Measurements from ENCODE around the gene TANC1.
A peak's percentile ranks its signal among the peaks of the same experiment; 100 is the strongest.

TANC1 gene

DNA sequence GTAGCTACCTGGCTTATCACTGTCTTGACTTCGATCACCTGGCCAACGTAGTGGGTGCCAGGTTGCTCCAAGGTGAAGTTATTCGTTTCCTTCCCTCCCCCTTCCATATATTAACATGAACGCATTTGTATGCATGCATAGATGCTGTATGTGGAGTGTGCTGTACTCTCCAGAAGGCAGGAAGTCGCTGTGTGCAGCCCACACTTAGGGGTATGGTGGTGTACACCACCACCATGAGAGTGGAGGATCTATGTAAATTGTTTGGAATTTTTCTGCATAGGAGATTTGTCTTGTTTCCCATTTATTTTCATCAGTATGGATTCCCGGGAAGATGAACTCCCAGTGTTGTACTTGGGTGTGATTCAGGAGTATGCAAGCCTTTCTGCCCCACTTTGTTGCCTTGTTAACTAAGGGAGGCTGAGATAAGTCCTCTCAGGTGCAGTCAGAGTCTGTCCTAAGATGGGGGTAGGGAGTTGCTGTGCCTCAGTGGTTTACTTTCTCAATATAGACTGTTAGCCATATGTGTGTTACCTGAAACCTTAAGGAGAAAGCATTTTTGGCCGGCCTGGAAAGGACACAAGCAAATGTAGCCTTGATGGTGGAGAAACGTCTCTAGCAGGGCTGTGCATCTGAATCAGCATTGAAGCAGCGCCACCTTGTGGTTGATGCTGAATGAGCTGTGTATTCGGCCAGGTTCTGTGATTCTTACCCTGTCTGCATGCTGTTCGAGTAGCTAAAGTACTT is 149.8 kb downstream of the TANC1 start:
- DNase-seq (ENCODE audit: low spot score) = peak; percentile 77

DNA sequence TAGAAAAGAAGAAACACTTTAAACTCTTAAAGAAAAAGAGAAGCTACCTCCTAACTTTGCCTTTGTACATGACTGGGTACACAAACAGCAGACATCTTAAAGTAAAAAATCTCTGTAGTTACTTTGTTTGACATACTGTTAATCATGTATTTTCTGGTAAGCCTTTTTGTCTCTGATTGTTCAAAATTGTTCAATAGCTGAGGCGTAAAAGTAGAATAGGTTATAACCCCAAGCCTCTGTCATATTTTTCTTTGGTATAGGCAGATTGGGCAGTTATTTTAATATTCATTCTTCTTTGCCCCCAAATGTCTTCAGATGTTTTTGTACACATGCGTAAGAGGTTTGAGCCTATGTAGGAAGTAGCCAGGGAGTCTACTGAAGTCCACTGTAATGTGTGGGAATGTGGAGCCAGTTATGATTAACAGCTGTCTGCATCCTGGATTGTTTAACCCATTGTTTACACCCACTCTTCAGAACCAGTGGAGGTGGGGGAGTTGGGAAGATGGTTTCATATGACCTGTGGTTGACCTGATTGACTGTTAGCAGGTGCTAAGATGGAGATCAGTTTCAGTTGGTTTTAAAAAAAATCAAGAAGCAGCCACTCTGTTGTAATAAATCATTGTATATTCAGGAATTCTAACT is 150.5 kb downstream of the TANC1 start:
- DNase-seq (ENCODE audit: low spot score) = no peak

DNA sequence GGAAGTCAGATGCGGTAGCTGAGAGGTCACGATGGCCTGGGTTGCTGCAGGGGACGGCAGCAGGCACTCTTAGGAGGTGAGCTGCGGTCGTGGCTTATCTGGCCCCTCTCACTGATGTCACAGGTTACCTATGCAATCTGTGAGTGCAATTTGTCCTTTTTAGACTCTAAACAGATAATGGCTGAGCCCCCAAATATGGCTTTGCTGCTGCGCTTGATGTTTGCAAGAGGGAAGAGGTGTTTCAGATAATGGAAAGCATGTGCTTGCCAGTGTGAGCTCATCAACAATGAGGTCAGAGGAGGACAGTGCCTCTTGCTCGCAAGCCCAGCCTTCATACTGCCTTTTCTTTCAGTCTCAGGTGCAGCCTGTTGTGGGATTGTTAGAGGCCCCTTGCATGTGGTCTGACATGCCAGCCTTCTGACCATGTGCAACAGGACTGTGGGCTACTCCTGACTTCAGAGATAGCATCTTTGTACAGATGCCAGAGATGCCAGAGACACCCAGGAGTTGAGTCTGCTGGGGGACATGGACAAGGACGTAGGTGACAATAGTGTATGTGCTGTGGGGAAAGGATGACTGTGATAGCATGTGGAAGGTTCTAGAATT is 151.3 kb downstream of the TANC1 start:
- no peak for DNase-seq (ENCODE audit: low spot score)

DNA sequence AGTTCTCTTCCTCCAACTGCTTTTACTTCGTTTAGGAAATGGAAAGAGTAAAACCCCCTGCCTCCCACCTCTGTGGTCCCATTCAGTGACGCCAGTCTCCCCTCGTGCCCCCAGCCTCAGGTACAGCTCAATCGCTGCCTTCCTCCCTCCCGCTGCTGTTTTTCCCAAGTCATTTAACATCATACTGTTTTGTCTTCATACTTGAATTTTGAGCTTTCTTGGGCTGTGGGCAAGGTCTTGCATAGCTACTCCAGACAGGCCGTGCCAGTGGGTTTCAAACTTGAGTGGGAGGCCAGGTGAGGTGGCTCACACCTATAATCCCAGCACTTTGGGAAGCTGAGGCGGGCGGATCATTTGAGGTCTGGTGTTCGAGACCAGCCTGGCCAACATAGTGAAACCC is 155.3 kb downstream of the TANC1 start:
- no peak for DNase-seq (ENCODE audit: low spot score)

DNA sequence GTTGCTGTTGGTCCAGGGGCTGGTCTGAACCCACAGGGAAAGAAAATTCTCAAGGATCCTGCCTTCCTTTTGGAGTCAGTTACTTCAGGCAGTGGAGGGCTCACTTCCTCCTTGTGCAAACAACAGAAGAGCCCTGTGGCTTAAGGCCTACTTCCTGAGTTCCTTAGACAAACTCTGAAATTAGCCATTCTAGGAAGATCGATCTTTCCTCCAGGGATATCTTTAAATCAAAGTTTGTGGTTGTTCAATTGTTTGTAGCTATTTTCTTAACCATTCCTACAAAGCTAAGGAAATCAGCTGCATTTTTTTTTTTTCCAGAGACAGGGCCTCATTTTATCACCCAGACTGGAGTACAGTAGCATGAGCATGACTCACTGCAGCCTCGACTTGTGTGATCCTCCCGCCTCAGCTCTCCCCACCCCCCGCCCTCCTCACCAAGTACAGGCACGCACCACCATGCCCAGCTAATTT is 156.0 kb downstream of the TANC1 start:
- no peak for DNase-seq (ENCODE audit: low spot score)

DNA sequence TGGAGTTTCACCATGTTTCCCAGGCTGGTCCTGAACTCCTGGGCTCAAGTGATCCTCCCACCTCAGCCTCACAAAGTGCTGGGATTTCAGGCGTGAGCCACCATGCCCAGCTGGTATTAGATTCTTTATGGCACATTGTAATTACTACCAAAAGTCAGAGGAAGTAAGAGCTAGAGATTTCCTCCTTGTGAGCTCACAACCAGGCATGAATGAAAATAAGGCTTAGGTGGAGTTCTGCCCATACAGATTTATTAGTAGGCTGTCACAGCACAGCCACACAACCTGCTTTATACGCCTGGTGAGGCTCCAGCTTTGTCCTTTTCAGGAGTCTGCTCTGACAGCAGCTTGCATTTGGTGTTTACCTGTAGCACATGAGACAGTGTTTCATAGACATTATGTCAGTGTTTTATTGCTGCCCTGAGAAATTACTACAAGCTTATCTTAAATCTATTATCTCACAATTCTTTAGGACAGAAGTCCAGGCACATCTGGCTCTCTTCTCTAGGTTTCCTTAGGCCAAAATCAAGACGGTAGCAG is 156.6 kb downstream of the TANC1 start:
- DNase-seq (ENCODE audit: low spot score) = no peak

DNA sequence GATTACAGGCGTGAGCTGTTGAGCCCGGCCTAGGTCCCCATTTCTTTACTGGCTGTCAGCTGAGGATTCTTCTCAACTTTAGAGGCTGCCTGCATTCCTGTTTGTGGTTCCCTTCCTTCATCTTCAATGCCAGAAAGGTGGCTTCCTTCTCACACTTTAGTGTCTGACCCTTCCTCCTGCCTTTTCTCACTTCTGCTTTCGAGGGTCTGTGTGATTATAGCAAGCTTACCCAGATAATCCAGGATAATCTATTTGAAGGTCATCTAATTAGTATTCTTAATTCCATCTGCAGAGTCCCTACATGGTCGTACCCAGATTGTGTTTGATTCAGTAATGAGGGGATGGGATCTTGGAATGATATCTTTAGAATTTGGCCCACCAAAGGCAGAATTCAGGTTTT is 157.4 kb downstream of the TANC1 start:
- DNase-seq (ENCODE audit: low spot score) = no peak

DNA sequence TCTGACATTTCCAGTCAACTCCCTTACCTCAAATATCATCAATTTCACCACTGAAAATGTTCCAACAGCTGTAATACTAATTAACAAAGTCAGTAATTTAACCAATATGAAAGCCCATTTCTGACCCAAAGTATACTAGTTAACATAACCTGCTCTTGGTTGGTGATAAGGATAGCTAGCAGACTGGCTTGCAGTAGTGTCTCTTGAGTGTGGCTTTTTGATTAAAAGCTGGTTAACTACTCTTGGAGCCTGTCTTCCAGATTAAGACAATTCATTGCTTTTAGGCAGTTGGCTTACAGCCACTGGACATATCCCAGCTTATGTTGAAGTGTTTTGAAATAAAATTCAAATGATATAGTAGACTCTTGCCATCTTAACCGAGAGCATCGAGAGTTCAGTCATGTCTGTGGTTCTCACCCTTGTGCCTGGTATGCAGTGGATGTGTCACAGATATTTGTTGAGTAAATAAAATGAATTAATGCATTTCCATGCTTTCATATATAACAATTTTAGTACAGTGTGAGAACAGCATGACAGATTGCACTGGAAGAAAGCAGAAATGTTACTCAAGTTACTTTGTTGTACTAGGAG is 158.1 kb downstream of the TANC1 start:
- DNase-seq (ENCODE audit: low spot score) = no peak

DNA sequence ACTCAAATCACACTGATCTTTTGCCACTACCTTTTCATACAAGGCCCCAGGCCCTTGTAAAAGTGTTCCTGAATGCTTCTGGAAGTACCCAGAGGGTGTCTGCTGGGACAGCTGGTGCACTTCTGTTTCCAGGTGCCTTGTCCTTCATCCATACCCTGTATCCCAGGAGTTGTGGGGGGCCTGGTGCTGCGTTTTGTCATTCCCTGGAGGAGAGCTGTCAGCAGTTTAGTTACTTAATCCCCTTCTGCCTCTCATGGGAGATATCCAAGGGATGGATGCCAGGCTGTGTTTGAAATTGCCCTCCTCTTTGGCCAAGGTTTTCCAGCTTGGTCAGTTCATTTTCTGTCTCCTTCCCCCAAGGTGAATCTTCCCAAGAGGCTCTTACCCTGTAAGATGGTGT is 159.8 kb downstream of the TANC1 start:
- no peak for DNase-seq (ENCODE audit: low spot score)

DNA sequence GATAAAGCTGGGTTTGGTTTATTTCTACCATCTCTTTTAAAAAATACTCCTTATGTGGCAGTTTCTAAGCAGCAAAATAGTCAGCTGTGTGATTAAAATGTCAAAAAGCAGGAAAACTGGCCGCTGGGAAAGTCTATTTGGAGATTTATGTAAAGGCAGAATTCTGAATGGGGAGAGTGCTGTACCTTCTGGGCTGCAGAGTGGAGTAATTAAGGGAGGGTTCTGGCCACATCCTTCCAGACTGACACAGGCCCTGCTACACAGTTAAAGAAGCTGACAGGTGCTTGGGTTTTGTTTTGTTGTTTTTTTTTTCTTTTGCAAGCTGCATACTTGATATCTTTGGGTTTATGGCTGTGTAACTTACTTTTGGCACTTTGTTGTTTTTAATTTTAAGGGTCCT is 160.8 kb downstream of the TANC1 start:
- DNase-seq (ENCODE audit: low spot score) = no peak

DNA sequence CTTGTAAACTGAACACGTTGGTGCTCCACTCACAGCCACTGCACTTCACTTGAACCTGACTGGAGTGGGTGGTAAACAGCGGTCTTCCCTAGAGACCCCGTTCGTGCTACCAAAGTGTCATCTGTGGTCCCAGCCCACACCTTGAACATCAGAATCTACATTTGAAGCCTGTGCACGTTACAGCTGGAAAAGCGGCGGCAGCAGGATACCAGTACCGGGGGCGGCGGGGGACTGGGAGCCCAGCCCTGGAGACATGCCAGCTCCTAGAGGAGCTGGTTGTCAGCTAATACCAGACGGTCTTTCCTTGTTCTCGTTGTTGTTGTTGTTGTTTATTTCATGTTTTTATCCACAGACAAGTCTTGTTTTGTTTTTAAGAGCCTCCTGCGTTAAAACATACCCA is 161.4 kb downstream of the TANC1 start:
- DNase-seq (ENCODE audit: low spot score) = no peak

DNA sequence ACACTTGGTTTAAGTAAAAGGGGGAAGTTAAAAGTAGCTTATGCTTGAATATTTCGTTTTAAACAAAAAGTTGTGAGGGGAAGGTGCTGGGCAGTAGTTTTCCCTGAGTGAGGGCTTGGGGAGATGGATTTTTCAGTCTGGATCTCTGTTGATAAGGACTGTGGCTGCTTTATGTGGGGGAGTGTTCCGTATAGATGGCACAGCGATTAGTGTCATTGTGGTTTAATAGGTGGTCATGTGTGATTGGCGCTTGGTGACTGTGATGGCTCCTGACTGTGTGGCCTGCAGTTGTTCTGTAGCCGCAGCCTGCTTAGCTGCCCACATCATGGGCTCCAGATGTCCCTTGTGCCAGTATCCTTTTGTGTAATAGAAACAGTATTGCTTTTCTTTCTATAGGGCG is 161.9 kb downstream of the TANC1 start:
- no peak for DNase-seq (ENCODE audit: low spot score)

DNA sequence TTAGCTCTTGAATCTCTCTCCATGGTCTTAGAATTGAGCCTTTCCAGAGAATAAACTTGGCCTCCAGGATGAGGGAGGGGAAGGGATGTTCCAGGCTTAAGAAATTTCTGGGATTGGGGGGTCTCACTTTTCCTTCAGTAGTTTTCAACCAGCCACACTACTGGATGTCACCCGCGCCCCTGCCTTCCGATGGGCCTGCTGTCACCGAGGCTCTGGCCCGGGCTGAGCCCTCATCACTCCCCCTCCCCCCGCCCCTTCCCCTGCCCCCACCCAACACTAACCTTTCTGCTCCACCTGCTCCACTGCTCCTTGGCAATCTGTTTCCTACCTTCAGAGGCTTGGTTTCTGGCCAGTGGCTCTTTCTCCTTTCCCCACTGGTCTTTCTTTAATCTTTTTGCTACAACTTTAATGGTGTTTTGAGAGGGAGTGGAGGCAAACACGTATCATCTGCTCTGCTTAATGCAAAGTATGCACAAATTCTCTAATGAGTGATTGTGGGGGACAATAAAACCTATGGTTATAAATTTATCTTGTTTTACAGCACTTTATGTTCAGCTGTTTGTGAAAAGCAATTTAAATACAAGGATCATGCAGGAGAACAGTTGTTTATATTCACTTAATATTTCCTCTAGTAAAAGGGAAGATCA is 162.9 kb downstream of the TANC1 start:
- no peak for DNase-seq (ENCODE audit: low spot score)

DNA sequence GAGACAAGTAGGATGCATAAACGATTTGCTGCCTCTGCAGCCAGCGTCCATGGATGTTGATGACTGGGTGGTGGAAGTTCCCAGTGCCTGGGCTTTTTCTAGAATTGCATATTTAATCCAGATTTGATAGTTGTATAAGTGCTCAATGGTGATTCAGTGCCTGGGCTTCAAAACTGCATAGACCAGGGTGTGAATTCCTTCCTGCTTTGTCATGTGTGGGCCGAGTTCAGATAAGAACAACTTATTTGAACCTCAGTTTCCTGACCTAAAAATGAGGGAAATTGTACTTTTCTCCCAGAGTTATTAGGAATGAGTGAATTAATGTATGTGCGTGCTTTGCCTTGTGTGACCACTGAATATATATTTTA is 163.5 kb downstream of the TANC1 start:
- no peak for DNase-seq (ENCODE audit: low spot score)

DNA sequence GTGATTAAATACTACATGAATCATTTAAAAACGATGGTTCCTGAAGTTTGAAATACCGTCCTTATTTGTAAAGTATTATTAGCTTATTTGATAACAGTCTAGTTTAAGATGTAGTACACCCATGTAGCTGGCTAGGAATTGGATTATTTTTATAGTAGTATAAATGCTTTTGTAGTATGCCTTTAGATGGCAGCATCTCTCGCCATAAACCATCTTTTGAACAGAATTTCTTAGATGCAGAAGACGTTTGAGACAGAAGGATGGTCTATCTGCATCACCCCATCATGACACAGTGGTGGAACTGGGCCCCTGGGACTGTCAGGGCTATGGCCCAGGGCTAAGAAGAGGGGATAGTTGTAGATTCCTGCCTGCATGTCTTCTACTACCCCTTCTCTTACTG is 165.4 kb downstream of the TANC1 start:
- DNase-seq (ENCODE audit: low spot score) = no peak

DNA sequence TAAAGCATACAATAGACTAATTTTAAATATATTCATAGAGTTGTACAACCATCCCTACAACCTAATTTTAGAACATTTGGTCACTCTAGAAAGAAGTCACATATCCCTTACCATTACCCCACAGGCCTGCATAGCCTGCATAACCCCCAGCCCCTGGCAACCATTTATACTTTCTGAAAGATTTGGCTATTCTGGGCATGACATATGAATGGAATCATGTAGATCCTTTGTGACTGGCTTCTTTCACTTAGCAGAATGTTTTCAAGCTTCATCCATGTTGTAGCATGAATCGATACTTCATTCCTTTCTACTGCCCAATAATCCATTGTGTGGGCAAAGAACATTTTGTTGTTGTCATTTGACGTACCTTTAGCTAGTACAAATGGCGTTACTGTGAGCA is 166.5 kb downstream of the TANC1 start:
- DNase-seq (ENCODE audit: low spot score) = no peak

DNA sequence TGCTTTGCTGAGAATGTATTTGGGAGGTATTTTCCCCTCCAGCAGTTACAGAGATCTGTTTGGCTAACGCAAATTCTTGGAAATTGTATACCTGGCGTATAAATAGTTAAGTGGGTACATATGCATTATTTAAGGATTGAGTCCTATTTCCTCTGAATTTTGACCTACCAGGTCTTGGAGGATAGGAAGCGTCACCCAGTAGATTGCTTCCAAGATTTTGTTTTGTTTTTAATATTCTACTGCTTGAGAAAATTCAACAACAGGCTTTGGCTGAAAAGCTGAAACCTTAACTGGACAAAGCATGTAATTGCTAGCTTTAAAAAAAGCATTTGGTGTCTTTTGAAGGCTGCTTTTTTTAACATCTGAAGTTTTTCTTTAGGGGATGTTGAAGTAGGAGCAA is 168.0 kb downstream of the TANC1 start:
- DNase-seq (ENCODE audit: low spot score) = no peak

DNA sequence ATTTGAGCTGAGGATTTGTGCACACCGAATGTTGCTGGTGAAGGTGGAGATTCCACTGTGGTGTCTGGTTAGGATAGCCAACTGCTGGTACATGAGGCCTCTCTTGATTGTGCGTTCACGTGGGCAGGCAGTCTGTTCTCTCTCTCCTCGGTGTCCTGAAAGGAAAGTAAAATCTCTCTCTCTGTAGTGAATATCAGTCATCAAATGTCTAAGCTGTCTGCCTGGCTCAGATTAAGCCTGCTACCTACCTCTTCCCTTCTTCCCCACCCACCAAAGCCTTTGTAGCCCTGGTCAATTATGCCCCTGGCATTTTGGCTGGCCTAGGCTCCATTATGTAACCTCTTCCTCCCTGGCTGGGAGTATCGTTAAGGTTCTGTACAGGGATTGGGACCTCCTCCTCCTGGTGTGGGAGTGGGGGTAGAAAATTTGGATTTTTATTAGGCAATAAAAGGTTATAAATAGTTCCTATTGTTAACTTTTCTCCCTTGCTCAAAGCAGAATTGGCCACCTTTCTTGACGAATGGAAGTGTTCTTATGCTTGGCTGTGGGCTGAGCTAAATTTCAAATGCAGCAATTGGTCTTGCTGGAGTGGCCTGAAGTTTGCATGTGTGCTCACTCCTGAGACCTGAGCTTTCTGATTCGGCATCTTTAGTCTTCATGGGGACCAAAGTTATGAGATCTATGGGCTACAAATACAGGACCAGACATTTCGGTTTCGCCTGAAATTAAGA is 169.2 kb downstream of the TANC1 start:
- DNase-seq (ENCODE audit: low spot score) = no peak

DNA sequence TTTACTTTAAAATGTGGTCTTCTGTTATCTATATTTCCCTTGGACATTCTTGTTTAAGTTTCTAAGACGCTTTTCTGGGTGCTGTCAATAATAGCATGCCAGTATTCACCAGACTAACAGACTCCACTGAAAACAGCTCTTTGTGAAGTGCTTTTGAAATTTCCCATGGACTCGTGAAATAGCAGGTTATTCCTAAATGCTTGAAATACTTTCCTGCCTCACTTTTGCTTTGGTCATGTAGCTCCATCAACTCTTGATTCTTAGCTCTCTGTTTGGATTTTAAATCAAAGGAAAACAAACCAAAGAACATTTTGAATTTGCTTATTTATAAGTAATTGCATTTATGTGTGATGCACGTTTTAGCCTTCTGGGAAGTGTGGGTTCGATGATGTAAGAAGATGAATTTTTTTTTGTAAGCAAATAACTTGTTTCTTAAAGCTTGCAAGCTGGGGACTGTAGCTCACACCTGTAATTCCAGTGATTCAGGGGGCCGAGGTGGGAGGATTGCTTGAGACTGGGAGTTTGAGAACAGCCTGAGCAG is 170.3 kb downstream of the TANC1 start:
- DNase-seq (ENCODE audit: low spot score) = no peak

DNA sequence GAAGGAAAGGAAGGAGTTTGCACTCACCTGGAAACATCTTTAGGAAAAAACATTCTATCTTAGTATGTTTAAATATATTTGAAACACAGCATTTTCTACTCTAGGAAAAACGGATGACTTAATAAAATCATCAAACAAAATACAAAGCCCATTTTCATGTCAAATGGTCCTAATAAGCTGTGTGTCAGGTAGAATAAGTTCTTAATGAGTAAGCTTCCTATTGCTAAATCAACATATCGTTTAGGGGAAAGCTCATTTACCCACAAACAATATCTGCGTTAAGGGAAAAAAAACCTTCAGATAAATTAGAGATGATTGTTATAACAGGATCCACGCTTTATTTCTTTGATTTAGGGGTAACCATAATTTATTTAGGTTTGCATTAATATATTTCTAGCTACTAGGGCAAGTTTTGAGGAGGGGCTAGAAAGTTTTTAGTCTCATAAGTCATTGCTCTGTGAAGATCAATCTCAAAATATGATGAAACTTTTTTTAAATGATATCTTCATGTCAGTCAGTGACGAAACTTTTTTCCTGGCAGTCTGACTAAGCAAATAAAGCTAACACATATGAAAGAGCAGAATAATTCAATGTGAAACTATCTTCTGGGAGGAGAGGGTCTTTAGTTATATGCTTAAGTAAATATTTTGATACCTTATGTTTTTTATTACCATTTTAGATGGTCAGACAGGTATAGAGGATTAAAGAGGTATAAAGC is 170.9 kb downstream of the TANC1 start:
- no peak for DNase-seq (ENCODE audit: low spot score)
